ENCODE measurements around the gene CDRT15. TPM values are rescaled to one million over a fixed set of nuclear protein-coding genes. Genes with fewer than 3 reads are reported as not detected.

The CDRT15 gene
- total and polyA plus RNA-seq, 7 donors, result not detected

- intact Hi-C loops (cut with DNase I), result no loop called here
- H3K9me3 ChIP-seq, result no peaks in the 10 kb centered on the region
- WGBS, 2 donors, result 73 to 83% methylated on average over 4 of the region's 4 CpGs
- DNase-seq, result no peak
- TF ChIP-seq EP300 (IDR thresholded peaks at IDR 0.05), result no peak
- TF ChIP-seq, protein P1, sequence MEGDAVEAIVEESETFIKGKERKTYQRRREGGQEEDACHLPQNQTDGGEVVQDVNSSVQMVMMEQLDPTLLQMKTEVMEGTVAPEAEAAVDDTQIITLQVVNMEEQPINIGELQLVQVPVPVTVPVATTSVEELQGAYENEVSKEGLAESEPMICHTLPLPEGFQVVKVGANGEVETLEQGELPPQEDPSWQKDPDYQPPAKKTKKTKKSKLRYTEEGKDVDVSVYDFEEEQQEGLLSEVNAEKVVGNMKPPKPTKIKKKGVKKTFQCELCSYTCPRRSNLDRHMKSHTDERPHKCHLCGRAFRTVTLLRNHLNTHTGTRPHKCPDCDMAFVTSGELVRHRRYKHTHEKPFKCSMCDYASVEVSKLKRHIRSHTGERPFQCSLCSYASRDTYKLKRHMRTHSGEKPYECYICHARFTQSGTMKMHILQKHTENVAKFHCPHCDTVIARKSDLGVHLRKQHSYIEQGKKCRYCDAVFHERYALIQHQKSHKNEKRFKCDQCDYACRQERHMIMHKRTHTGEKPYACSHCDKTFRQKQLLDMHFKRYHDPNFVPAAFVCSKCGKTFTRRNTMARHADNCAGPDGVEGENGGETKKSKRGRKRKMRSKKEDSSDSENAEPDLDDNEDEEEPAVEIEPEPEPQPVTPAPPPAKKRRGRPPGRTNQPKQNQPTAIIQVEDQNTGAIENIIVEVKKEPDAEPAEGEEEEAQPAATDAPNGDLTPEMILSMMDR (IDR thresholded peaks at IDR 0.05), result no peak
- no peak for TF ChIP-seq POLR2AphosphoS5 (IDR thresholded peaks at IDR 0.05)
- no peak for TF ChIP-seq POLR2A (IDR thresholded peaks at IDR 0.05)
- no peak overlapping the region for H3K27ac ChIP-seq
- H3K4me1 ChIP-seq, result peaks cover 0 to 9% (median 4%) of the 10 kb centered on the region in 4 donors
- H3K27me3 ChIP-seq, result no peaks in the 10 kb centered on the region
- H3K4me3 ChIP-seq, result no peak overlapping the region
- no peaks in the 10 kb centered on the region for H3K36me3 ChIP-seq
Observed at GRCh38 chr17:14228903-14229302, 7.8 kb downstream of the CDRT15 start.

- no peaks in the 10 kb centered on the region for H3K36me3 ChIP-seq
- TF ChIP-seq POLR2AphosphoS5 (IDR thresholded peaks at IDR 0.05), result no peak
- TF ChIP-seq POLR2A (IDR thresholded peaks at IDR 0.05), result no peak
- TF ChIP-seq, protein P1 (IDR thresholded peaks at IDR 0.05), result no peak
- TF ChIP-seq EP300 (IDR thresholded peaks at IDR 0.05), result no peak
- no peak for DNase-seq
- H3K4me1 ChIP-seq, result peaks cover 0 to 9% (median 4%) of the 10 kb centered on the region in 4 donors
- 95 to 97% methylated on average over 7 of the region's 7 CpGs for WGBS, 2 donors
- H3K27ac ChIP-seq, result no peak overlapping the region
- no peak overlapping the region for H3K4me3 ChIP-seq
- intact Hi-C loops (cut with DNase I), result no loop called here
- no peaks in the 10 kb centered on the region for H3K27me3 ChIP-seq
- no peaks in the 10 kb centered on the region for H3K9me3 ChIP-seq
Observed at GRCh38 chr17:14227052-14227451, 9.6 kb downstream of the CDRT15 start.

GRCh38 chr17:14225254-14225980, 11.2 kb downstream of the CDRT15 start:
- Histone ChIP-seq H3K36me3 (no peaks in the 10 kb centered on the region), H3K9me3 (no peaks in the 10 kb centered on the region), H3K27me3 (no peaks in the 10 kb centered on the region), H3K4me3 (no peak overlapping the region), H3K4me1 (peaks cover 0 to 9% (median 4%) of the 10 kb centered on the region in 4 donors), H3K27ac (no peak overlapping the region)
- DNase-seq, result no peak
- no peak for TF ChIP-seq EP300 (IDR thresholded peaks at IDR 0.05)
- no peak for TF ChIP-seq POLR2A (IDR thresholded peaks at IDR 0.05)
- TF ChIP-seq, protein P1 (IDR thresholded peaks at IDR 0.05), result no peak
- no peak for TF ChIP-seq POLR2AphosphoS5 (IDR thresholded peaks at IDR 0.05)
- intact Hi-C loops (cut with DNase I), result no loop called here
- 46 to 65% methylated on average over 10 of the region's 10 CpGs for WGBS, 2 donors

- TF ChIP-seq EP300 (IDR thresholded peaks at IDR 0.05), result no peak
- TF ChIP-seq POLR2A (IDR thresholded peaks at IDR 0.05), result no peak
- TF ChIP-seq, protein P1 (IDR thresholded peaks at IDR 0.05), result no peak
- no peak for TF ChIP-seq POLR2AphosphoS5 (IDR thresholded peaks at IDR 0.05)
- Histone ChIP-seq H3K27ac (no peak overlapping the region), H3K4me1 (no peaks in the 10 kb centered on the region), H3K4me3 (no peak overlapping the region), H3K36me3 (no peaks in the 10 kb centered on the region), H3K27me3 (no peaks in the 10 kb centered on the region), H3K9me3 (no peaks in the 10 kb centered on the region)
- no peak for DNase-seq
- intact Hi-C loops (cut with DNase I), result no loop called here
- 94 to 95% methylated on average over 4 of the region's 4 CpGs for WGBS, 2 donors
Observed at GRCh38 chr17:14222611-14223010, 14.1 kb downstream of the CDRT15 start.

Measured in sigmoid colon (tissue), 7 donors.